ENCODE data around the gene CLDN14. TPM values are rescaled to one million over a fixed set of nuclear protein-coding genes. Genes with fewer than 3 reads are reported as not detected.

CLDN14 gene
- total RNA-seq, 1 experiment from 2014 or later: not detected

DNA sequence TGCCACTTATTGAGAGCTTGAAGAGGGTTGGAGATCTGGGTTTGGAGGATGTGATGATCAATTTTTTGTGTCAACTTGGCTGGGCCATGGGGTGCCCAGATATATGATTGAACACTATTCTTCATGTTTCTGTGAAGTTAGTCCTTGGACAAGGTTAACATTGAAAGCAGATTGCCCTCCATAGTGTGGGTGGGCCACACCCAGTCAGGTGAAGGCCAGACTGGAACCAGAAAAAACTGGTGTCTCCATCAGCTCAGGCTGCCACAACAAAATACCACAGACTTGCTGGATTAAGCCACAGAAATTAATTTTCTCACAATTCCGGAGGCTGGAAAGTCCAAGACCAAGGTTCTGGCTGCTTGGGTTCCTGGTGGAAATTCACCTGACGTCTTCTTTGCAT is 7.5 kb downstream of the CLDN14 start:
- H2BK5ac ChIP-seq (ENCODE audit: insufficient read length, low read length): no peak overlapping the region
- Mint-ChIP-seq H3K9me3 (peaks cover 7 to 12% of the 10 kb centered on the region in 2 experiments; a peak in 4 of 5 replicates), H3K4me1 (peaks cover 11 to 17% of the 10 kb centered on the region in 2 experiments), H3K36me3 (ENCODE audit: insufficient read depth in 1 of 3, low read depth in 3 of 3) (peaks cover 0 to 6% (median 0%) of the 10 kb centered on the region in 3 experiments; a peak in 3 of 7 replicates), H3K27ac (no peak overlapping the region), H3K27me3 (ENCODE audit: low read depth) (peaks cover 8% of the 10 kb centered on the region), H3K4me3 (no peak overlapping the region)
- H2BK20ac ChIP-seq (ENCODE audit: low read depth, low read length, poor library complexity, severe bottlenecking): no peak overlapping the region
- no peak for DNase-seq
- H3K4me2 ChIP-seq (ENCODE audit: insufficient read depth, insufficient read length, low read length): no peak overlapping the region
- H3K79me2 ChIP-seq (ENCODE audit: insufficient read depth, low read length): no peaks in the 10 kb centered on the region
- H4K5ac ChIP-seq (ENCODE audit: insufficient read length, low read depth, low read length): no peak overlapping the region
- TF ChIP-seq, protein P1, sequence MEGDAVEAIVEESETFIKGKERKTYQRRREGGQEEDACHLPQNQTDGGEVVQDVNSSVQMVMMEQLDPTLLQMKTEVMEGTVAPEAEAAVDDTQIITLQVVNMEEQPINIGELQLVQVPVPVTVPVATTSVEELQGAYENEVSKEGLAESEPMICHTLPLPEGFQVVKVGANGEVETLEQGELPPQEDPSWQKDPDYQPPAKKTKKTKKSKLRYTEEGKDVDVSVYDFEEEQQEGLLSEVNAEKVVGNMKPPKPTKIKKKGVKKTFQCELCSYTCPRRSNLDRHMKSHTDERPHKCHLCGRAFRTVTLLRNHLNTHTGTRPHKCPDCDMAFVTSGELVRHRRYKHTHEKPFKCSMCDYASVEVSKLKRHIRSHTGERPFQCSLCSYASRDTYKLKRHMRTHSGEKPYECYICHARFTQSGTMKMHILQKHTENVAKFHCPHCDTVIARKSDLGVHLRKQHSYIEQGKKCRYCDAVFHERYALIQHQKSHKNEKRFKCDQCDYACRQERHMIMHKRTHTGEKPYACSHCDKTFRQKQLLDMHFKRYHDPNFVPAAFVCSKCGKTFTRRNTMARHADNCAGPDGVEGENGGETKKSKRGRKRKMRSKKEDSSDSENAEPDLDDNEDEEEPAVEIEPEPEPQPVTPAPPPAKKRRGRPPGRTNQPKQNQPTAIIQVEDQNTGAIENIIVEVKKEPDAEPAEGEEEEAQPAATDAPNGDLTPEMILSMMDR (conservative IDR thresholded peaks at IDR 0.05): no peak
- no peaks in the 10 kb centered on the region for H4K20me1 ChIP-seq (ENCODE audit: control insufficient read depth, insufficient read depth, insufficient read length)
- H3K9me3 ChIP-seq (ENCODE audit: control insufficient read depth, low read depth, low read length): no peaks in the 10 kb centered on the region
- H2BK120ac ChIP-seq (ENCODE audit: low read depth, low read length, poor library complexity, severe bottlenecking): no peak overlapping the region
- H3K79me1 ChIP-seq (ENCODE audit: insufficient read depth, low read depth, low read length, poor library complexity, severe bottlenecking): no peaks in the 10 kb centered on the region
- H2AK5ac ChIP-seq (ENCODE audit: insufficient read length, low read length): no peak overlapping the region
- H2BK12ac ChIP-seq (ENCODE audit: insufficient read length, low read depth, low read length): no peak overlapping the region
- no peak overlapping the region for H2AFZ ChIP-seq (ENCODE audit: low read length)
- H3K56ac ChIP-seq (ENCODE audit: insufficient read length, low read depth, low read length): no peak overlapping the region
- H3K18ac ChIP-seq (ENCODE audit: insufficient read length, low read depth, low read length): no peak overlapping the region
- no peak overlapping the region for H3K9ac ChIP-seq (ENCODE audit: extremely low read depth, insufficient read length, low read length)
- H3T11ph ChIP-seq (ENCODE audit: low read length): no peak overlapping the region
- no peak overlapping the region for H3K4ac ChIP-seq (ENCODE audit: low read depth, low read length)
- WGBS (ENCODE audit: extremely low coverage, insufficient read length, low lambda C conversion rate): no CpG with 5 or more reads among the region's 2 CpGs
- no peak overlapping the region for H4K8ac ChIP-seq (replicated peaks; ENCODE audit: insufficient read length, low read depth, low read length)
- no peaks in the 10 kb centered on the region for H3K27me3 ChIP-seq (ENCODE audit: insufficient read depth, low read length)
- H3K23ac ChIP-seq (ENCODE audit: insufficient read length, low read depth, low read length): no peak overlapping the region
- no peaks in the 10 kb centered on the region for H3K23me2 ChIP-seq (ENCODE audit: insufficient read length, low read depth, low read length, poor library complexity, severe bottlenecking)
- H2BK15ac ChIP-seq (ENCODE audit: low read depth, low read length): no peak overlapping the region
- no peak overlapping the region for H4K91ac ChIP-seq (ENCODE audit: insufficient read length, low read depth, low read length)
- H3K14ac ChIP-seq (ENCODE audit: insufficient read depth, low read length): no peak overlapping the region
- no peak overlapping the region for H3K27ac ChIP-seq (ENCODE audit: insufficient read length, low read depth, low read length)
- peaks cover 6% of the 10 kb centered on the region; the same call in 1 of the 2 replicates for H3K4me1 ChIP-seq (ENCODE audit: insufficient read depth, low read length)

Measured in H9 (cell line).